Aorta (tissue), 5 donors: ENCODE results near the gene SDCCAG8. TPM values are rescaled to one million over a fixed set of nuclear protein-coding genes. Genes with fewer than 3 reads are reported as not detected.

Experiments used
- ATAC-seq: fragments of 200-7000 bp; cut with Tn5 transposase; one replicate; pipeline ENCODE4 v1.9.1; 2022; ENCODE audit warnings: moderate library complexity; ENCODE audit not compliant: low FRiP score
- DNase-seq, 2 donors: peaks; one replicate each; pipeline ENCODE4 v3.0.0-alpha.2; 2020
- H3K27ac ChIP-seq, 2 donors: one replicate each; pipeline ENCODE4 v1.5.1; 2013; ENCODE audit warnings: low read length in 2 of 2, mild to moderate bottlenecking in 2 of 2, moderate library complexity in 2 of 2, control low read depth in 1 of 2, inconsistent platforms in 1 of 2, low read depth in 1 of 2
- H3K27me3 ChIP-seq, 2 donors: one replicate each; pipeline ENCODE4 v1.6.1; 2013; ENCODE audit warnings: control low read depth in 1 of 2, low read length in 1 of 2, mild to moderate bottlenecking in 1 of 2, moderate library complexity in 1 of 2; ENCODE audit not compliant: insufficient read depth in 2 of 2, control insufficient read depth in 1 of 2
- H3K36me3 ChIP-seq, 2 donors: one replicate each; pipeline ENCODE4 v1.6.1; 2013; ENCODE audit warnings: control low read depth in 1 of 2, low read length in 1 of 2, mild to moderate bottlenecking in 1 of 2; ENCODE audit not compliant: insufficient read depth in 2 of 2, control insufficient read depth in 1 of 2
- H3K4me1 ChIP-seq, 2 donors: one replicate each; pipeline ENCODE4 v1.6.1; 2013; ENCODE audit warnings: low read length in 2 of 2, control low read depth in 1 of 2, mild to moderate bottlenecking in 1 of 2, moderate library complexity in 1 of 2; ENCODE audit not compliant: insufficient read depth in 2 of 2, control insufficient read depth in 1 of 2
- H3K4me3 ChIP-seq, 2 donors: one replicate each; pipeline ENCODE4 v1.5.1; 2013; ENCODE audit warnings: low read length in 2 of 2, control low read depth in 1 of 2, mild to moderate bottlenecking in 1 of 2
- H3K9me3 ChIP-seq: one replicate; pipeline ENCODE4 v1.6.1; 2013; ENCODE audit warnings: mild to moderate bottlenecking, low read length; ENCODE audit not compliant: control insufficient read depth
- WGBS, 2 donors: extraction: QIAGEN DNeasy Blood & Tissue Kit; methylation state at CpG; one replicate each; pipeline ENCODE4 v1.1.7; 2013; 5-methylcytosine and 5-hydroxymethylcytosine counted together
- intact Hi-C, 2 donors: fragments of 100-400 bp; cut with DNase I; formaldehyde crosslinking; loops; one replicate each; pipeline versions ENCODE4 v1.14.2 to v1.15.0; 2022
- polyA plus RNA-seq, 2 donors: library from polyadenylated mRNA; stranded (reverse); fragments of 200-250 nt; gene quantifications; one replicate each; pipeline ENCODE4 v1.2.3, GENCODE V29; 2013
- total RNA-seq, 2 donors: library from RNA; stranded (reverse); fragmentation: NEBNext Ultra II Directional; extraction: Animal tissue kit (Norgen Biotek cat#: 25700); gene quantifications; one replicate each; pipeline ENCODE4 v1.2.1, GENCODE V29; 2021
- donor health status: healthy with polysubstance abuse.
- donor health status: Bipolar disorder and iron deficiency.
- donor health status: DM: no; HTN: no; CAD: no.
- donor health status: DM: no; HTN: no; CAD: no.
- donor health status: DM: yes; HTN: yes; CAD: no.

Gene SDCCAG8
- total and polyA plus RNA-seq, 4 donors: 23.2 to 93.4 (median 32.1) TPM

DNA sequence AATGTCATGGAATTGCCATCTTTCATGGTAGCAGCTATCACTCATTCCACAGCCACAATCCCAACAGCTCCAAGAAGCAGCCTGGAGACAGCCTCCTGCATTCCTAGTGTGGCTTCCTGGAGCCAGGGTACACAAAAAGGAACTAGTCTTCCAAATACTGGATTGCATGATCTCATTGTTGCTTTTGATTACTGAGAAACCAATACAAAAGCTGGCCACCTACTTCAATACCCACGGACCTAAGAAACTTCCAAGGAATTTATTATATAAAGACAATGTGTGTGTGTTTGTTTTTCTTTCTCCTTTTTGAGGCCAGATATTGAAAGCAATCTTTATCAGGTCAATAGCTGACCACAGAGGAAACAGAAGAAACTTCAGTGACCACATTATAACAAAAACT is 26.3 kb upstream of the SDCCAG8 start:
- Histone ChIP-seq H3K27ac (no peak overlapping the region), H3K27me3 (no peaks in the 10 kb centered on the region), H3K9me3 (peaks cover 6% of the 10 kb centered on the region), H3K36me3 (no peaks in the 10 kb centered on the region), H3K4me3 (no peak overlapping the region), H3K4me1 (peaks cover 0 to 4% of the 10 kb centered on the region in 2 donors)
- 26 to 29% methylated on average over 1 of the region's 1 CpG for WGBS, 2 donors
- intact Hi-C loops: no loop called here
- DNase-seq (no peak), ATAC-seq (no peak)

DNA sequence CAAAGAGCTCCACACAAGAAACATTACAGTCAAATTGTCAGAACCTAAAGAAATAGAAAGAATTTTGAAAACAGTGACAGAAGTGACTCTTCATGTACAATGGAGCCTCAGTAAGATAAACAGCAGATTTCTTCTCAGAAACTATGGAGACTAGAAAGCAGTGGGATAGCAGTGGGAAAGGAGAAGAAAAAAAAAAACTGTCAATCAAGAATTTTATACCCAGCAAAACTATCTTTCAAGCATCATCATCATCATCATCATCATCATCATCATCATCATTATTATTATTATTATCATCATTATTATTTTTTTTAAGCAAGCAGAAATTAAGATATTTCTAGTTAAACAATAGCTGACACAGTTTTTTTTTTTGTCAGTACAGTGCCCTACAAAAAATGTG is 24.9 kb upstream of the SDCCAG8 start:
- H3K36me3 ChIP-seq: no peaks in the 10 kb centered on the region
- H3K4me1 ChIP-seq: no peaks in the 10 kb centered on the region
- no peaks in the 10 kb centered on the region for H3K27me3 ChIP-seq
- ATAC-seq (no peak), DNase-seq (no peak)
- intact Hi-C loops: no loop called here
- H3K9me3 ChIP-seq: peaks cover 6% of the 10 kb centered on the region
- H3K4me3 ChIP-seq: no peak overlapping the region
- H3K27ac ChIP-seq: no peak overlapping the region

DNA sequence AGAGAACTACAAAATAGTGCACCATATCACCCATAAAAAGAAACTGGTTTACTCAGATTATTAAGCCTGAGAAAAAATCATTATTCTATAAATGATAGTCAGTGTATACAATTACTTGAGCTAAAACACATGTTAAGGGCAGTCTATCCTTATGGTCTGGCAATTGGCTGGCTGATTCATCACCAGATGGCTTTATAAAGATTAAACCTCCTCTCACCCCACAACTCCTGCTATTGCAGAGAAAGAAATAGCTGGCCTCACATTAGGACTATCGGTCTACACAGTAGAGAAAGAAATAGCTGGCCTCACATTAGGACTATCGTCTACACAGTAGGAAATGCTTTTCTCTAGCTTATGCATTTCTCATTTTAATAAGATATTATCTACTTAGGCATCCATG is 21.9 kb upstream of the SDCCAG8 start:
- H3K36me3 ChIP-seq: no peaks in the 10 kb centered on the region
- H3K9me3 ChIP-seq: peaks cover 6% of the 10 kb centered on the region
- H3K27me3 ChIP-seq: no peaks in the 10 kb centered on the region
- no peak for DNase-seq
- no peak overlapping the region for H3K27ac ChIP-seq
- peaks cover 0 to 4% of the 10 kb centered on the region in 2 donors for H3K4me1 ChIP-seq
- 83 to 88% methylated on average over 2 of the region's 2 CpGs for WGBS, 2 donors
- ATAC-seq: no peak
- intact Hi-C loops: no loop called here
- no peak overlapping the region for H3K4me3 ChIP-seq

DNA sequence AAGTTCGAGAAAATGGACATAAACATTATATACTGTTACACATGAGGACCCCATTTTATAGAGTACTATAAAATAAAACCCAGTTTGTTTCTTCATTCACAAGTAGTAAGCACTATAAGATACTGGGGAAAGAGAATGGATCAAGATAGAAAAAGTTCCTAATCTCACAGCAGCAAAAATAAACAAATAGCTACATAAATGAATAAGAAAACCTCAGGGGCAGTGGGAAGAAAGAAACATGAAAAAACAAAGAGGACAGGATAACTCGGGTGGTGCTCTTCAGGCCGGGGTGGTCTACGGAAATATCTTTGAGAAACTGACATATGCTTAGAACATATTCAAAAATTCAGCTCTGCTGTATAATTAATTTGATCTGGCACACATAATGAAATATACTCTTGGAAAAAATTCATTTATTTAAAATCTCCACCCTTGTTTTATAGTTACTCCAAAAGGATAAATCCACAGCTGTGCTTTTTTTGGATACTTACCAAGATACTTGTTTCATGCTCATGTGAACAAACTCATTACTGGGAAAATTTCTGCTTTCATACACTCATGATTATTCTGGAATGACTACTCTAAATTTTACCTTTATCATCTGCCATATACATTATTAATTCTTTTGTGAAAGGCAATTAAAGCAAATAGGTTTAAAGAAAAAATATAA is 20.7 kb upstream of the SDCCAG8 start:
- intact Hi-C loops: no loop called here
- no peak for DNase-seq
- Histone ChIP-seq H3K36me3 (no peaks in the 10 kb centered on the region), H3K4me3 (no peak overlapping the region), H3K27me3 (no peaks in the 10 kb centered on the region), H3K9me3 (peaks cover 5% of the 10 kb centered on the region), H3K4me1 (peaks cover 0 to 4% of the 10 kb centered on the region in 2 donors), H3K27ac (no peak overlapping the region)
- ATAC-seq: no peak
- 34 to 43% methylated on average over 4 of the region's 4 CpGs for WGBS, 2 donors

DNA sequence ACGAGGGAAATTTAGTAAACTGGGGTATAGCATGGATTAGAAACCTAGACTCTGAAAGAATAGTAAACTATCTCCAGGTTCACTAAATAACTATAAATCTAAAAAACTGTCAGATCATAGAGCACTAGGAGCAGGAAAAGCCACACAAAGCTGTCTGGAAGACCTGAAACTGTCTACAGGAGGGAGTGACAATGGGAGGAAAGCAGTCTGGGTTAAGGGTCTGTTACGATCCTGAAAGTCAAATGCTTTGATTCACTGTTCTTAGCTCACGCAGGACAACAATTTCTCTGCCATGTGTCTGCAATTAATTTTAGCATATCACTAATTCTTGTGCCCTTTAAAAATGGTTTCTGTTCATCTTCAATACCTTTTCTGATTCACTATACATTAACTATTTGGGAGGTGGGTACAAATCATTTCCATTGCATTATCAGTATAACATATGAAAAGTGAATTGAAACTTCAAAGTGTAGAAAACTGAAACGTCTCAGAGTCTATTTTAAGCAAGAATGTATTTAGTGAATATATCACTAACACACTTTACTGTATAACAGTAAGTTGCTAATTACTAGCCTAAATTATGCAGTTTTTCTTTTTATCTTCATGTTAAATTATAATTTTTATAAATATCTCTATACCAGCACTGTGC is 19.1 kb upstream of the SDCCAG8 start:
- H3K9me3 ChIP-seq: peaks cover 5% of the 10 kb centered on the region
- no peaks in the 10 kb centered on the region for H3K27me3 ChIP-seq
- H3K36me3 ChIP-seq: no peaks in the 10 kb centered on the region
- no peak for ATAC-seq
- DNase-seq: no peak
- no peak overlapping the region for H3K4me3 ChIP-seq
- H3K27ac ChIP-seq: no peak overlapping the region
- peaks cover 0 to 4% of the 10 kb centered on the region in 2 donors for H3K4me1 ChIP-seq
- intact Hi-C loops: no loop called here
- WGBS, 2 donors: 28 to 43% methylated on average over 4 of the region's 4 CpGs

DNA sequence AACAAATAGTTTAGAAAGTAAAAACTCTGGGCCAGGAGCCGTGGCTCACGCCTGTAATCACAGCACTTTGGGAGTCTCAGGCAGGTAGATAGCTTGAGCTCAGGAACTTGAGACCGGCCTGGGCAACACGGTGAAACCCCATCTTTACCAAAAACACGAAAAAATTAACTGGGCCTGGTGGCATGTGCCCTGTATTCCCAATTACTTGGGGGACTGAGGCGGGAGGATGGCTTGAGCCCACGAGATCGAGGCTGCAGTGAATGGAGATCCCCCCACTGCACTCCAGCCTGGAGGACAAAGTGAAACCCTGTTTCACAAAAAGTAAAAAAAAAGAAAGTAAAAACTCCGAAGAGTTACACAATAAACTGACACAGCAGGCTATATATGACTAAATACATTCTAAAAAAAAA is 11.4 kb upstream of the SDCCAG8 start:
- ATAC-seq (no peak), DNase-seq (no peak)
- H3K27ac ChIP-seq: no peak overlapping the region
- WGBS, 2 donors: 79 to 86% methylated on average over 9 of the region's 9 CpGs
- H3K9me3 ChIP-seq: no peaks in the 10 kb centered on the region
- intact Hi-C loops: no loop called here
- no peaks in the 10 kb centered on the region for H3K36me3 ChIP-seq
- no peak overlapping the region for H3K4me3 ChIP-seq
- peaks cover 3 to 5% of the 10 kb centered on the region in 2 donors for H3K4me1 ChIP-seq
- no peaks in the 10 kb centered on the region for H3K27me3 ChIP-seq

DNA sequence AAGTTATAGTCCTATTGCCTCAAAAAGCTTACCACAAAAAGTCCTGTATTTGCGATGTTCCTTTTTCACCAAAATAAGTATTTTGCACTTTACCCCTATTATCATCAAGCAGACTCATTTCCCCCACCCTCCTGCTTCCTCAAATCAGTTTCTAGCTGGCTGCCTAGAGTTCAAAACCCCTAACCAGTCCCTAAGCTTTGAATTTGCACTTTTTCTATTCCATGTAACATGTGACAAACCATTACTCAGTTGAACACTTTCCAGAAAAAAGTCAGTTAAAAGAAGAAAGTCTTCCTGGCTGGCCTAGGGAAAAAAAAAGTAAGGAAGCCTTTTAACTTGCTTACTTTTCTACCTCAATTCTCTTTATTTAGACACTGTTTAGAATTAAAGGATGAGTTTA is 8.9 kb upstream of the SDCCAG8 start:
- peaks cover 3 to 5% of the 10 kb centered on the region in 2 donors for H3K4me1 ChIP-seq
- 85 to 90% methylated on average over 1 of the region's 1 CpG for WGBS, 2 donors
- ATAC-seq (peak; percentile 66), DNase-seq (no peak)
- H3K27ac ChIP-seq: no peak overlapping the region
- H3K9me3 ChIP-seq: no peaks in the 10 kb centered on the region
- intact Hi-C loops: no loop called here
- no peaks in the 10 kb centered on the region for H3K27me3 ChIP-seq
- H3K4me3 ChIP-seq: no peak overlapping the region
- H3K36me3 ChIP-seq: no peaks in the 10 kb centered on the region

DNA sequence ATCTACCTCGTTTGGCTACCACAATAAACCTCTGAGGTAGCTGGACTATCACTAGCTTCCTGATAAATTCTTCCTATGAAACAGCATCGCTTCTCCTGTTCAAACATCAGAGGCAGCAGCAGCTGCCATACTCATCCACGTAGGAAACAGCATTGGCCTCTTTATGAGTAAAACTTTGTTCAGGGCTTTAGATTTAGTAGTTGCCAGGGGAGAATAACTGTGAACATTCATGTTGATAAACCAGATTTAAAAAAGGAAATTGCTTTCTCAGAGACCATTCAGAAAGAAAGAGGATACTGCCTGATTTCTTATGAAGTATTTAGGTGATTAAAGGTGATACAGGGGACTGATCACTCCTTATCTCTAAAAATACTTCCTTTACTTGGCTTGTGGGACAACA is 7.9 kb upstream of the SDCCAG8 start:
- WGBS, 2 donors: 61 to 79% methylated on average over 3 of the region's 3 CpGs
- no peaks in the 10 kb centered on the region for H3K9me3 ChIP-seq
- no peaks in the 10 kb centered on the region for H3K27me3 ChIP-seq
- H3K4me1 ChIP-seq: peaks cover 3 to 5% of the 10 kb centered on the region in 2 donors
- no peak overlapping the region for H3K4me3 ChIP-seq
- ATAC-seq (no peak), DNase-seq (no peak)
- H3K27ac ChIP-seq: no peak overlapping the region
- H3K36me3 ChIP-seq: no peaks in the 10 kb centered on the region
- intact Hi-C loops: no loop called here

DNA sequence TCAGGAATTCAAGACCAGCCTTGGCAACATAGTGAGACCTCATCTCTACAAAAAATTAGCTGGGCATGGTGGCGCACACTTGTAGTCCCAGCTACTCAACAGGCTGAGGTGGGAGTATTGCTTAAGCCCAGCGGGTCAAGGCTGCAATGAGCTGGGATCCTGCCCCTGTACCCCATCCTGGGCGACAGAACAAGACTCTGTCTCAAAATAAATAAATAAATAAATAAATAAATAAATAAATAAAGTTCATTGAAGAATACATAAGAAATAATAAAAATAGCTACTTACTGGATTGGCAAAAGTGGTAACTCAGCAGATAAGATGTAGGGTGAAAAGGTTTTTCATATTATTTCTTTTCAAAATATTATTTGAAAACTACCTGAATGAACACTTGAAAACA is 6.6 kb upstream of the SDCCAG8 start:
- DNase-seq (no peak), ATAC-seq (no peak)
- peaks cover 3 to 5% of the 10 kb centered on the region in 2 donors for H3K4me1 ChIP-seq
- WGBS, 2 donors: 92 to 95% methylated on average over 3 of the region's 3 CpGs
- no peaks in the 10 kb centered on the region for H3K36me3 ChIP-seq
- H3K27ac ChIP-seq: no peak overlapping the region
- no peaks in the 10 kb centered on the region for H3K9me3 ChIP-seq
- intact Hi-C loops: no loop called here
- no peak overlapping the region for H3K4me3 ChIP-seq
- no peaks in the 10 kb centered on the region for H3K27me3 ChIP-seq
